Right lobe of liver (tissue), 4 donors: ENCODE results near the gene IGF2R.

Experiments
- POLR2A ChIP-seq: fragments of 450-650 bp; IDR thresholded peaks from one replicate; pipeline ENCODE4 v1.6.1; 2017; ENCODE audit warnings: antibody characterized with exemption, mild to moderate bottlenecking
- TF ChIP-seq, protein P1 (sequence below), 4 donors: fragments of 200-600 bp in 3 of 4; fragments of 450-650 bp in 1 of 4; IDR thresholded peaks; one replicate each; pipeline versions ENCODE4 v1.5.1 to v1.8.0; 2016 to 2022; ENCODE audit warnings: antibody characterized with exemption in 4 of 4, mild to moderate bottlenecking in 2 of 4
- donor health status: DM: no; HTN: no; CAD: no.
- donor health status: DM: no; HTN: no; CAD: no.
- donor health status: DM: no; HTN: yes; CAD: no.

DNA sequence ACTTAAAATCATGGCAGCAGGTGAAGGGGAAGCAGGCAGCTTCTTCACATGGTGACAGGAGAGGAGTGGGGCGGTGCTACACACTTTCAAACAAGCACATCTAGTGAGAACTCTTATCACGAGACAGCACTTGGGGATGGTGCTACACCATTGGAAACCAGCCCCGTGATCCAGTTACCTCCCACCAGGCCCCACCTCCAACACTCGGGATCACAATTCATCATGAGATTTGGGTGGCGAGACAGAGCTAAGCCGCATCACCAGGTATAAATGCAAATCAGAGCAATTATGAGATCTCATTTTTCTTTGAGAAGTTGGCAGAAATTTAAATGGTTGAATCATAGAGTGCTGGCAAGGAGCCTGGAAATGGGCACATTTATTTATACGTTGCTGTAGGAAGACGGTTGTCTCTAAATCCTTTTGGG lies 31.4 kb downstream of the IGF2R start:
- TF ChIP-seq, protein P1, sequence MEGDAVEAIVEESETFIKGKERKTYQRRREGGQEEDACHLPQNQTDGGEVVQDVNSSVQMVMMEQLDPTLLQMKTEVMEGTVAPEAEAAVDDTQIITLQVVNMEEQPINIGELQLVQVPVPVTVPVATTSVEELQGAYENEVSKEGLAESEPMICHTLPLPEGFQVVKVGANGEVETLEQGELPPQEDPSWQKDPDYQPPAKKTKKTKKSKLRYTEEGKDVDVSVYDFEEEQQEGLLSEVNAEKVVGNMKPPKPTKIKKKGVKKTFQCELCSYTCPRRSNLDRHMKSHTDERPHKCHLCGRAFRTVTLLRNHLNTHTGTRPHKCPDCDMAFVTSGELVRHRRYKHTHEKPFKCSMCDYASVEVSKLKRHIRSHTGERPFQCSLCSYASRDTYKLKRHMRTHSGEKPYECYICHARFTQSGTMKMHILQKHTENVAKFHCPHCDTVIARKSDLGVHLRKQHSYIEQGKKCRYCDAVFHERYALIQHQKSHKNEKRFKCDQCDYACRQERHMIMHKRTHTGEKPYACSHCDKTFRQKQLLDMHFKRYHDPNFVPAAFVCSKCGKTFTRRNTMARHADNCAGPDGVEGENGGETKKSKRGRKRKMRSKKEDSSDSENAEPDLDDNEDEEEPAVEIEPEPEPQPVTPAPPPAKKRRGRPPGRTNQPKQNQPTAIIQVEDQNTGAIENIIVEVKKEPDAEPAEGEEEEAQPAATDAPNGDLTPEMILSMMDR (IDR thresholded peaks at IDR 0.05), result no peak
- TF ChIP-seq POLR2A, result no peak
